IMR-90 (cell line): Measurements from ENCODE around the gene ACCSL. TPM values are rescaled to one million over a fixed set of nuclear protein-coding genes. Genes with fewer than 3 reads are reported as not detected.

Experiments used
- ATAC-seq: fragments of 200-7000 bp; cut with Tn5 transposase; 2 replicates; pipeline ENCODE4 v1.9.1; 2020; ENCODE audit warnings: low read depth, mild to moderate bottlenecking, moderate library complexity
- BruUV-seq: library from RNA; stranded (reverse); fragments of 400-500 nt; replicated peaks from 2 replicates; lab custom pipeline; 2021; lab: Mats Ljungman, UMichigan
- CTCF ChIA-PET: fragments of 300-600 bp; formaldehyde crosslinking; extraction: SDS; loops from one replicate; lab custom pipeline; 2021; ENCODE audit warnings: antibody characterized with exemption; lab: Yijun Ruan, JAX
- POLR2A ChIA-PET: fragments of 300-600 bp; sonication (Branson Sonifier 250); formaldehyde crosslinking; loops from one replicate; lab custom pipeline; 2022; ENCODE audit warnings: antibody characterized with exemption; ENCODE audit not compliant: unreplicated experiment; lab: Charles Lee
- DNase-seq: peaks from one replicate; pipeline ENCODE4 v3.0.0; 2013
- H2AFZ ChIP-seq: replicated peaks from 2 replicates; pipeline ENCODE3; 2013; ENCODE audit warnings: low read length, mild to moderate bottlenecking; ENCODE audit not compliant: poor library complexity
- H2AK5ac ChIP-seq: 2 replicates; pipeline ENCODE4 v1.6.1; 2013; ENCODE audit warnings: low read depth, low read length, inconsistent platforms
- H2AK9ac ChIP-seq: replicated peaks from 2 replicates; pipeline ENCODE3; 2013; ENCODE audit warnings: mild to moderate bottlenecking, low read depth, low read length, moderate library complexity; ENCODE audit not compliant: poor library complexity
- H2BK120ac ChIP-seq: 2 replicates; pipeline ENCODE4 v1.6.1; 2013; ENCODE audit warnings: low read depth, low read length, inconsistent platforms
- H2BK15ac ChIP-seq: 3 replicates; pipeline ENCODE4 v1.6.1; 2013; ENCODE audit warnings: low read depth, low read length, inconsistent platforms
- H2BK20ac ChIP-seq: 2 replicates; pipeline ENCODE4 v1.6.1; 2013; ENCODE audit warnings: low read depth, mild to moderate bottlenecking, inconsistent platforms, low read length, moderate library complexity
- H2BK5ac ChIP-seq: 2 replicates; pipeline ENCODE4 v1.6.1; 2013; ENCODE audit warnings: mild to moderate bottlenecking, low read depth, low read length, inconsistent platforms; ENCODE audit not compliant: poor library complexity, severe bottlenecking
- H3K14ac ChIP-seq: replicated peaks from 2 replicates; pipeline ENCODE4 v1.6.1; 2013; ENCODE audit warnings: low read depth, low read length, inconsistent platforms
- H3K18ac ChIP-seq: 2 replicates; pipeline ENCODE4 v1.6.1; 2013; ENCODE audit warnings: low read depth, low read length, control low read depth
- H3K23ac ChIP-seq: 2 replicates; pipeline ENCODE4 v1.6.1; 2013; ENCODE audit warnings: low read depth, low read length, inconsistent platforms
- H3K27ac ChIP-seq: 2 replicates; pipeline ENCODE4 v1.5.1; 2013; ENCODE audit warnings: mild to moderate bottlenecking, control low read depth, low read length; ENCODE audit not compliant: insufficient read depth
- H3K27me3 ChIP-seq: 2 replicates; pipeline ENCODE4 v1.6.1; 2013; ENCODE audit warnings: low read length; ENCODE audit not compliant: control insufficient read depth, insufficient read depth
- H3K36me3 ChIP-seq: 2 replicates; pipeline ENCODE4 v1.6.1; 2013; ENCODE audit warnings: low read length, mixed read lengths; ENCODE audit not compliant: control insufficient read depth, insufficient read depth
- H3K4ac ChIP-seq: 2 replicates; pipeline ENCODE4 v1.6.1; 2013; ENCODE audit warnings: low read depth, low read length, inconsistent platforms
- H3K4me1 ChIP-seq: 2 replicates; pipeline ENCODE4 v1.6.1; 2013; ENCODE audit warnings: low read length, mixed read lengths; ENCODE audit not compliant: control insufficient read depth, insufficient read depth
- H3K4me2 ChIP-seq: 2 replicates; pipeline ENCODE4 v1.6.1; 2013; ENCODE audit warnings: low read depth, mild to moderate bottlenecking, control low read depth, low read length, moderate library complexity
- H3K4me3 ChIP-seq: 2 replicates; pipeline ENCODE4 v1.5.1; 2013; ENCODE audit warnings: low read depth, mild to moderate bottlenecking, control low read depth, low read length, moderate library complexity; ENCODE audit not compliant: insufficient read depth
- H3K56ac ChIP-seq: 2 replicates; pipeline ENCODE4 v1.6.1; 2013; ENCODE audit warnings: low read length, inconsistent platforms; ENCODE audit not compliant: insufficient read depth; ENCODE audit errors: extremely low read depth
- H3K79me1 ChIP-seq, 2 experiments: 2 replicates each; pipeline ENCODE4 v1.6.1; 2013; ENCODE audit warnings: low read length in 2 of 2, inconsistent platforms in 1 of 2, low read depth in 1 of 2
- H3K9ac ChIP-seq: 2 replicates; pipeline ENCODE4 v1.6.1; 2013; ENCODE audit warnings: low read depth, low read length, control low read depth
- H3K9me1 ChIP-seq: 2 replicates; pipeline ENCODE4 v1.6.1; 2013; ENCODE audit warnings: low read length, inconsistent platforms; ENCODE audit not compliant: insufficient read depth
- H3K9me3 ChIP-seq: 2 replicates; pipeline ENCODE4 v1.6.1; 2013; ENCODE audit warnings: low read length; ENCODE audit not compliant: control insufficient read depth, insufficient read depth
- H4K20me1 ChIP-seq: 2 replicates; pipeline ENCODE4 v1.6.1; 2013; ENCODE audit warnings: low read length, inconsistent platforms; ENCODE audit not compliant: insufficient read depth
- H4K5ac ChIP-seq: 2 replicates; pipeline ENCODE4 v1.6.1; 2013; ENCODE audit warnings: mild to moderate bottlenecking, low read depth, low read length, control low read depth
- H4K8ac ChIP-seq, 2 experiments: 2 replicates each; pipeline ENCODE4 v1.6.1; 2013; ENCODE audit warnings: low read depth in 2 of 2, low read length in 2 of 2, control low read depth in 1 of 2, inconsistent platforms in 1 of 2
- H4K91ac ChIP-seq: 2 replicates; pipeline ENCODE4 v1.6.1; 2013; ENCODE audit warnings: low read depth, low read length, inconsistent platforms; ENCODE audit not compliant: insufficient read depth
- CEBPB ChIP-seq: IDR thresholded peaks from 2 replicates; pipeline ENCODE4 v1.6.1; 2012; ENCODE audit warnings: low read depth, low read length, improper control_type of control experiment
- NFE2L2 ChIP-seq: fragments of 150-350 bp; IDR thresholded peaks from 2 replicates; pipeline ENCODE4 v1.6.1; 2016; ENCODE audit warnings: low read depth, mild to moderate bottlenecking, low read length
- RCOR1 ChIP-seq: IDR thresholded peaks from 2 replicates; pipeline ENCODE4 v1.6.1; 2012; ENCODE audit warnings: mild to moderate bottlenecking, low read length, improper control_type of control experiment; ENCODE audit not compliant: insufficient replicate concordance
- RFX5 ChIP-seq: IDR thresholded peaks from 2 replicates; pipeline ENCODE4 v1.8.0; 2012; ENCODE audit warnings: low read depth, mild to moderate bottlenecking, low read length, moderate library complexity
- WGBS, 2 experiments: methylation state at CpG; one replicate each; pipeline versions ENCODE4 v1.1.5 to v1.1.7; 2013; ENCODE audit warnings: missing lambda C conversion rate in 2 of 2; ENCODE audit not compliant: insufficient read length in 1 of 2; ENCODE audit errors: extremely low coverage in 2 of 2; 5-methylcytosine and 5-hydroxymethylcytosine counted together
- dilution Hi-C: fragments of 300-500 bp; cut with HindIII; formaldehyde crosslinking; loops from one replicate; pipeline ENCODE4 v1.14.3; 2018; ENCODE audit warnings: low sequenced_read_pairs; ENCODE audit not compliant: unreplicated experiment
- in situ Hi-C: fragments of 300-500 bp; cut with MboI; formaldehyde crosslinking; loops from 3 replicates; pipeline ENCODE4 v1.14.3; 2019; ENCODE audit warnings: low sequenced_read_pairs, inconsistent platforms, mixed read lengths
- intact Hi-C: fragments of 100-400 bp; cut with micrococcal nuclease; formaldehyde crosslinking; loops from 2 replicates; pipeline ENCODE4 v1.10.0; 2022
- polyA plus RNA-seq, 3 experiments: library from polyadenylated mRNA; depleted of rRNA; stranded (reverse); fragments of >200 nt; gene quantifications; 2 replicates each; pipeline ENCODE4 v1.2.3, GENCODE V29; 2012; ENCODE audit warnings: low replicate concordance in 1 of 3
- total RNA-seq: library from RNA; depleted of rRNA; stranded (reverse); fragments of >200 nt; gene quantifications from 2 replicates; pipeline ENCODE4 v1.2.3, GENCODE V29; 2012

The ACCSL gene
- total and polyA plus RNA-seq, 2 of the 4 experiments (the other 2 are of a cell fraction): not detected

DNA sequence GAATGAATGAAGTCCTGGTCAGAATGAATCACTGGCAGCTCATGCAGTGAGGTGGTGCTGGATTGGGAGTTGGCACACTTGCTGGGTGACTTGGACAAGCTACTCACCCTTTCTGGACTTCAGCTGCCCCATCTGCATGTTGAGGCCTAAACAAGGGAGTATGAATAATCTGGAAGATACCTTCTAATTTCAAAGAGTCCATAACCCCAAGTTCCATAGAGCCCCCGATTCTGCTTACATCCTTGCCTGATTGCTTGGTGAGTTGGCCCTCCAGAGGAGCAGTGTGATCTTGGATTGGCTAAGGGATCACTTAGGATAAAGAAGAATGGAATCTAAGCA is 18.3 kb upstream of the ACCSL start:
- intact Hi-C loops: no loop called here
- Histone ChIP-seq H4K20me1 (no peaks in the 10 kb centered on the region; the same call in 1 of the 2 replicates), H4K5ac (no peak overlapping the region), H3K4ac (no peak overlapping the region), H3K4me3 (no peak overlapping the region), H3K18ac (no peak overlapping the region), H3K36me3 (no peaks in the 10 kb centered on the region), H4K8ac (no peak overlapping the region), H3K9me1 (peaks cover 2% of the 10 kb centered on the region; the same call in 1 of the 2 replicates), H2AK9ac (peak overlapping the region; percentile 76), H2BK120ac (no peak overlapping the region), H3K9ac (no peak overlapping the region), H3K27ac (no peak overlapping the region), H2AK5ac (no peak overlapping the region), H3K56ac (no peak overlapping the region), H3K9me3 (no peaks in the 10 kb centered on the region; the same call in 1 of the 2 replicates), H3K79me1 (no peaks in the 10 kb centered on the region), H2AFZ (no peak overlapping the region), H4K91ac (no peak overlapping the region), H3K4me2 (no peak overlapping the region), H3K14ac (no peak overlapping the region), H3K23ac (no peak overlapping the region), H2BK20ac (no peak overlapping the region), H3K27me3 (peaks cover 11% of the 10 kb centered on the region), H2BK5ac (no peak overlapping the region), H2BK15ac (no peak overlapping the region), H3K4me1 (peaks cover 5% of the 10 kb centered on the region; the same call in 1 of the 2 replicates)
- ChIA-PET POLR2A (no interaction called here), CTCF (no interaction called here)
- TF ChIP-seq CEBPB (no peak), NFE2L2 (no peak), RCOR1 (no peak), RFX5 (no peak)
- dilution Hi-C loops: loop anchor here (25.0 kb wide), 1 partner anchor 117 kb away; no protein-coding TSS in a partner anchor
- DNase-seq (no peak), ATAC-seq (no peak)
- in situ Hi-C loops: no loop called here
- no CpG with 5 or more reads among the region's 1 CpG for WGBS, 2 experiments
- BruUV-seq: no TSS peak
